Esophagus squamous epithelium (tissue), 4 donors: ENCODE results near the gene CD247.

ENCODE experiments used
- POLR2A ChIP-seq, 4 donors: fragments of 450-650 bp; IDR thresholded peaks; one replicate each; pipeline ENCODE4 v1.6.1; 2017; ENCODE audit warnings: antibody characterized with exemption in 4 of 4, mild to moderate bottlenecking in 4 of 4, moderate library complexity in 3 of 4
- TF ChIP-seq, protein P1 (sequence below), 6 experiments: fragments of 450-650 bp in 4 of 6; fragments of 200-600 bp in 2 of 6; sonication (generic) in 2 of 6; IDR thresholded peaks; one replicate each; pipeline ENCODE4 v1.5.1; 2016 to 2019; ENCODE audit warnings: antibody characterized with exemption in 6 of 6, mild to moderate bottlenecking in 4 of 6, moderate library complexity in 4 of 6

DNA sequence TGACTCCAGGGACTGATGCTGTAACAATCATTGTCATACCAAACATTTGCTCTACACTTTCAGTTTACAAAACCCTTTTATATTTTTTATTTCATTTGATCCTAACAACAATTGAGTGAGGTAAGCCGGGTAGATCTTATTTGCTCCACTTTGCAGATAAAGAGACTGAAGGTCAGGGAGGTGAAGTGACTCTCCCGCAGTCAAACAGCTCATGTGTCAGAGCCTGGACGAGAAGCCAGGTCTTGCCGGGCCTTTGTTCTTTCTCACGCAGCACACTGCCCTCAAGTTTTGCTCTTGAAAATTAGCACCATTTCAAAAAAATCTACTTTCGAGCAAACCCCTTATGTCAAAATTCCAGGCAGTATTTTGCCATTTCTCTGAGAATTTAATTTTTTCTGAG, 65.2 kb downstream of the CD247 start:
- TF ChIP-seq, protein P1, sequence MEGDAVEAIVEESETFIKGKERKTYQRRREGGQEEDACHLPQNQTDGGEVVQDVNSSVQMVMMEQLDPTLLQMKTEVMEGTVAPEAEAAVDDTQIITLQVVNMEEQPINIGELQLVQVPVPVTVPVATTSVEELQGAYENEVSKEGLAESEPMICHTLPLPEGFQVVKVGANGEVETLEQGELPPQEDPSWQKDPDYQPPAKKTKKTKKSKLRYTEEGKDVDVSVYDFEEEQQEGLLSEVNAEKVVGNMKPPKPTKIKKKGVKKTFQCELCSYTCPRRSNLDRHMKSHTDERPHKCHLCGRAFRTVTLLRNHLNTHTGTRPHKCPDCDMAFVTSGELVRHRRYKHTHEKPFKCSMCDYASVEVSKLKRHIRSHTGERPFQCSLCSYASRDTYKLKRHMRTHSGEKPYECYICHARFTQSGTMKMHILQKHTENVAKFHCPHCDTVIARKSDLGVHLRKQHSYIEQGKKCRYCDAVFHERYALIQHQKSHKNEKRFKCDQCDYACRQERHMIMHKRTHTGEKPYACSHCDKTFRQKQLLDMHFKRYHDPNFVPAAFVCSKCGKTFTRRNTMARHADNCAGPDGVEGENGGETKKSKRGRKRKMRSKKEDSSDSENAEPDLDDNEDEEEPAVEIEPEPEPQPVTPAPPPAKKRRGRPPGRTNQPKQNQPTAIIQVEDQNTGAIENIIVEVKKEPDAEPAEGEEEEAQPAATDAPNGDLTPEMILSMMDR (IDR thresholded peaks at IDR 0.05) = no peak
- no peak for TF ChIP-seq POLR2A (IDR thresholded peaks at IDR 0.05)
